GM18526 (cell line): ENCODE data around the gene HAPSTR1.

Experiments used
- POLR2A ChIP-seq: IDR thresholded peaks from 3 replicates; pipeline ENCODE4 v1.6.1; 2011; ENCODE audit not compliant: insufficient read length; ENCODE audit errors: extremely low read depth

Gene HAPSTR1

GRCh38 chr16:9090960-9091866 is at the start of gene HAPSTR1:
TSS of gene HAPSTR1 (plus strand) at chr16:9091644. CDS start at chr16:9092045, 401 bp downstream.
- TF ChIP-seq POLR2A = peak; percentile 99

- no peak for TF ChIP-seq POLR2A
These were observed 48.9 kb upstream of the HAPSTR1 start for GRCh38 chr16:9042533-9042932.

- TF ChIP-seq POLR2A = no peak
These were observed 48.3 kb upstream of the HAPSTR1 start for GRCh38 chr16:9042964-9043680.

- no peak for TF ChIP-seq POLR2A
These were observed 44.8 kb upstream of the HAPSTR1 start for GRCh38 chr16:9046667-9047055.

GRCh38 chr16:9047689-9048301 is 43.6 kb upstream of the HAPSTR1 start:
- TF ChIP-seq POLR2A = no peak

- TF ChIP-seq POLR2A = no peak
These were observed 43.1 kb upstream of the HAPSTR1 start for GRCh38 chr16:9048302-9048700.

GRCh38 chr16:9049241-9049640 is 42.2 kb upstream of the HAPSTR1 start:
- TF ChIP-seq POLR2A = no peak

GRCh38 chr16:9050102-9050830 is 41.2 kb upstream of the HAPSTR1 start:
- no peak for TF ChIP-seq POLR2A

GRCh38 chr16:9053006-9053601 is 38.3 kb upstream of the HAPSTR1 start:
- no peak for TF ChIP-seq POLR2A

GRCh38 chr16:9054460-9054859 is 37.0 kb upstream of the HAPSTR1 start:
- TF ChIP-seq POLR2A = no peak

- no peak for TF ChIP-seq POLR2A
These were observed 36.3 kb upstream of the HAPSTR1 start for GRCh38 chr16:9055115-9055514.

GRCh38 chr16:9055661-9056060 is 35.8 kb upstream of the HAPSTR1 start:
- TF ChIP-seq POLR2A = no peak

- TF ChIP-seq POLR2A = no peak
These were observed 35.4 kb upstream of the HAPSTR1 start for GRCh38 chr16:9056061-9056460.

- no peak for TF ChIP-seq POLR2A
These were observed 33.2 kb upstream of the HAPSTR1 start for GRCh38 chr16:9058211-9058610.

GRCh38 chr16:9060225-9060624 is 31.2 kb upstream of the HAPSTR1 start:
- no peak for TF ChIP-seq POLR2A

- TF ChIP-seq POLR2A = no peak
These were observed 30.1 kb upstream of the HAPSTR1 start for GRCh38 chr16:9061358-9061813.
